Liver (tissue), 9 donors: ENCODE results near the gene SMAD6. TPM values are rescaled to one million over a fixed set of nuclear protein-coding genes. Genes with fewer than 3 reads are reported as not detected.

ENCODE experiments used
- DNase-seq: peaks from one replicate; pipeline ENCODE4 v3.0.0-alpha.2; 2017; ENCODE audit warnings: low spot score
- H3K27ac ChIP-seq, 2 donors: one replicate each; pipeline ENCODE4 v1.7.0; 2013; ENCODE audit warnings: inconsistent platforms in 2 of 2, low read length in 2 of 2, control low read depth in 1 of 2, low read depth in 1 of 2, mild to moderate bottlenecking in 1 of 2
- H3K27me3 ChIP-seq, 4 donors: one replicate each; pipeline versions ENCODE4 v1.6.1 to v1.7.0; 2013; ENCODE audit warnings: low read length in 3 of 4, inconsistent platforms in 1 of 4, mild to moderate bottlenecking in 1 of 4, moderate library complexity in 1 of 4; ENCODE audit not compliant: control insufficient read depth in 4 of 4, insufficient read depth in 4 of 4
- H3K36me3 ChIP-seq, 4 donors: one replicate each; pipeline versions ENCODE4 v1.6.1 to v1.7.0; 2013; ENCODE audit warnings: low read length in 3 of 4, mild to moderate bottlenecking in 3 of 4, low read depth in 1 of 4, moderate library complexity in 1 of 4; ENCODE audit not compliant: control insufficient read depth in 4 of 4, insufficient read depth in 3 of 4
- H3K4me1 ChIP-seq, 4 donors: one replicate each; pipeline versions ENCODE4 v1.6.1 to v1.7.0; 2013; ENCODE audit warnings: low read length in 3 of 4, mild to moderate bottlenecking in 3 of 4, moderate library complexity in 1 of 4; ENCODE audit not compliant: control insufficient read depth in 4 of 4, insufficient read depth in 4 of 4
- H3K4me3 ChIP-seq, 3 donors: one replicate each; pipeline versions ENCODE4 v1.6.1 to v1.7.0; 2013; ENCODE audit warnings: low read length in 3 of 3, control low read depth in 1 of 3, low read depth in 1 of 3, mild to moderate bottlenecking in 1 of 3
- H3K9ac ChIP-seq, 2 donors: one replicate each; pipeline ENCODE4 v1.7.0; 2013; ENCODE audit warnings: low read length in 2 of 2, mild to moderate bottlenecking in 2 of 2, moderate library complexity in 2 of 2, control low read depth in 1 of 2, low read depth in 1 of 2
- H3K9me3 ChIP-seq, 4 donors: one replicate each; pipeline versions ENCODE4 v1.6.1 to v1.7.0; 2013; ENCODE audit warnings: low read length in 3 of 4; ENCODE audit not compliant: control insufficient read depth in 4 of 4
- CTCF ChIP-seq: fragments of 150-350 bp; IDR thresholded peaks from 2 replicates; pipeline ENCODE4 v1.5.1; 2017; ENCODE audit warnings: improper control_type of control experiment, low read depth, low read length; ENCODE audit not compliant: missing input control
- FOXA1 ChIP-seq: IDR thresholded peaks from 2 replicates; pipeline ENCODE4 v1.6.1; 2016; ENCODE audit warnings: antibody characterized with exemption
- JUND ChIP-seq, 2 donors: IDR thresholded peaks; 2 replicates each; pipeline ENCODE4 v1.6.1; 2016; ENCODE audit warnings: antibody characterized with exemption in 2 of 2
- REST ChIP-seq: IDR thresholded peaks from 2 replicates; pipeline ENCODE4 v1.6.1; 2016; ENCODE audit warnings: antibody characterized with exemption, mild to moderate bottlenecking
- RXRA ChIP-seq, 2 donors: IDR thresholded peaks; 2 replicates each; pipeline ENCODE4 v1.6.1; 2017 to 2018; ENCODE audit warnings: antibody characterized with exemption in 2 of 2, mild to moderate bottlenecking in 1 of 2
- SP1 ChIP-seq: IDR thresholded peaks from 2 replicates; pipeline ENCODE4 v1.6.1; 2018; ENCODE audit warnings: antibody characterized with exemption, mild to moderate bottlenecking
- WGBS: extraction: QIAGEN DNeasy Blood & Tissue Kit; methylation state at CpG from one replicate; pipeline ENCODE4 v1.1.7; 2013; 5-methylcytosine and 5-hydroxymethylcytosine counted together
- polyA plus RNA-seq, 2 donors: library from polyadenylated mRNA; stranded (reverse) in 1 of 2; unstranded in 1 of 2; fragments of 200-250 nt in 1 of 2; fragments of >200 nt in 1 of 2; fragmentation: Nextera tagmentation in 1 of 2; extraction: Ambion mirVana in 1 of 2; gene quantifications; one replicate each; pipeline versions ENCODE4 v1.2.1 to v1.2.3, GENCODE V29; 2013 to 2015
- total RNA-seq, 2 donors: library from RNA; depleted of rRNA; stranded (reverse); fragments of >200 nt; gene quantifications; one replicate each; pipeline ENCODE4 v1.2.3, GENCODE V29; 2014
- TF ChIP-seq, protein P1 (sequence below): IDR thresholded peaks from 2 replicates; pipeline ENCODE4 v1.6.1; 2016; ENCODE audit warnings: antibody characterized with exemption
- donor health status: healthy.
- donor health status: healthy.
- donor health status: healthy.
- donor health status: healthy.
- donor health status: healthy.

The SMAD6 gene
- total and polyA plus RNA-seq, 4 donors, result 1.2 to 15.1 (median 11.0) TPM

DNA sequence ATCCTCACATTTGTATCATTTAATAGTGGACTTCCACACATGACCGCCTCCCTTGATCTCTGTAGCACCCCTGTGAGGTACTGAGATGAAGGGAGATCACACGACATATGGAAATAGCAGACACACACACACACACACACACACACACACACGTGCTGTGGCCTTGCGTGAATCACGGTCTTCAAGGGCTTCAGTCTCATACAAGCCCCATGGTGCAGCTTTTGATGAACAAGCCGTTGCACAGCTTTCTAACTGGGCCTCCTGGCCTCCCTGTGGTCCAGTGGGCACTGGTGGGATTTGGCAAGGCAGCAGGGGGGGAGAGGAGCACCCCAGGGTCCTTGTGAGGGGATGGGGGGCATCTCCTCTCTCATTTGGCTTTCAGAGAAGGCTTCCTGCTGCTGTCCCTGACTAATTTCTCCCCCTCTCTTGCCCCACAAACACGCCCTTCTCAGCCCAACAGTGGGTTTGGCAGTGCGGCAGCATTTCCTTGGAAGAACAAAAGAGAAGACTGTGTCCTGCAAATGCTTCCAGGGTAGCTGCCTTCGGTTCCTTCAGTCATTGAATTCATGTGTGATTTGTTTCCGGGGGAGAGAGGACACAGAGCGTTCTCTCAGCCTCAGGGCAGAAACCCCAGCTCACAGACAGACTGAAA, 98.7 kb downstream of the SMAD6 start:
- TF ChIP-seq SP1 (no peak), RXRA (IDR thresholded peaks at IDR 0.05) (no peak), JUND (IDR thresholded peaks at IDR 0.05) (no peak), CTCF (no peak)
- TF ChIP-seq, protein P1, sequence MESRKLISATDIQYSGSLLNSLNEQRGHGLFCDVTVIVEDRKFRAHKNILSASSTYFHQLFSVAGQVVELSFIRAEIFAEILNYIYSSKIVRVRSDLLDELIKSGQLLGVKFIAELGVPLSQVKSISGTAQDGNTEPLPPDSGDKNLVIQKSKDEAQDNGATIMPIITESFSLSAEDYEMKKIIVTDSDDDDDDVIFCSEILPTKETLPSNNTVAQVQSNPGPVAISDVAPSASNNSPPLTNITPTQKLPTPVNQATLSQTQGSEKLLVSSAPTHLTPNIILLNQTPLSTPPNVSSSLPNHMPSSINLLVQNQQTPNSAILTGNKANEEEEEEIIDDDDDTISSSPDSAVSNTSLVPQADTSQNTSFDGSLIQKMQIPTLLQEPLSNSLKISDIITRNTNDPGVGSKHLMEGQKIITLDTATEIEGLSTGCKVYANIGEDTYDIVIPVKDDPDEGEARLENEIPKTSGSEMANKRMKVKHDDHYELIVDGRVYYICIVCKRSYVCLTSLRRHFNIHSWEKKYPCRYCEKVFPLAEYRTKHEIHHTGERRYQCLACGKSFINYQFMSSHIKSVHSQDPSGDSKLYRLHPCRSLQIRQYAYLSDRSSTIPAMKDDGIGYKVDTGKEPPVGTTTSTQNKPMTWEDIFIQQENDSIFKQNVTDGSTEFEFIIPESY, result no peak
- H3K9ac ChIP-seq, result no peak overlapping the region
- WGBS, result 94% methylated on average over 11 of the region's 11 CpGs
- no peaks in the 10 kb centered on the region for H3K36me3 ChIP-seq
- H3K27me3 ChIP-seq, result no peaks in the 10 kb centered on the region
- H3K27ac ChIP-seq, result no peak overlapping the region
- no peak for DNase-seq
- no peaks in the 10 kb centered on the region for H3K4me1 ChIP-seq
- no peak overlapping the region for H3K4me3 ChIP-seq
- no peaks in the 10 kb centered on the region for H3K9me3 ChIP-seq

GRCh38 chr15:66801266-66801665, 99.2 kb downstream of the SMAD6 start:
- DNase-seq, result no peak
- WGBS, result 73% methylated on average over 3 of the region's 3 CpGs
- Histone ChIP-seq H3K4me3 (no peak overlapping the region), H3K27me3 (no peaks in the 10 kb centered on the region), H3K9me3 (no peaks in the 10 kb centered on the region), H3K9ac (no peak overlapping the region), H3K27ac (no peak overlapping the region), H3K4me1 (no peaks in the 10 kb centered on the region), H3K36me3 (no peaks in the 10 kb centered on the region)
- no peak for TF ChIP-seq REST
- TF ChIP-seq, protein P1, result no peak
- no peak for TF ChIP-seq FOXA1
